ENCODE data around the gene ZBTB9.
A peak's percentile ranks its signal among the peaks of the same experiment; 100 is the strongest.

ZBTB9 gene

GRCh38 chr6:33424855-33425667 lies 29.3 kb upstream of the ZBTB9 start:
- DNase-seq (ENCODE audit: low spot score) (no peak), ATAC-seq (ENCODE audit: low read depth) (no peak)
- no peak for TF ChIP-seq CTCF (IDR thresholded peaks at IDR 0.05; ENCODE audit: poor library complexity, severe bottlenecking)
- H3K27me3 ChIP-seq (ENCODE audit: insufficient read depth, poor library complexity, severe bottlenecking): no peaks in the 10 kb centered on the region
- H3K36me3 ChIP-seq (ENCODE audit: low read depth): no peaks in the 10 kb centered on the region
- H3K4me3 ChIP-seq (ENCODE audit: severe bottlenecking): peak overlapping the region; percentile 42
- peak overlapping the region; percentile 82 for H3K27ac ChIP-seq (ENCODE audit: poor library complexity, severe bottlenecking)
- peaks cover 18% of the 10 kb centered on the region for H3K4me1 ChIP-seq (ENCODE audit: insufficient read depth, poor library complexity, severe bottlenecking)
- H3K9me3 ChIP-seq (ENCODE audit: severe bottlenecking): no peaks in the 10 kb centered on the region

- ATAC-seq (ENCODE audit: low read depth) (peak; percentile 66), DNase-seq (ENCODE audit: low spot score) (peak; percentile 91)
- peak; percentile 74 for TF ChIP-seq CTCF (IDR thresholded peaks at IDR 0.05; ENCODE audit: poor library complexity, severe bottlenecking)
- H3K36me3 ChIP-seq (ENCODE audit: low read depth): no peaks in the 10 kb centered on the region
- H3K27ac ChIP-seq (ENCODE audit: poor library complexity, severe bottlenecking): peak overlapping the region; percentile 82
- peaks cover 25% of the 10 kb centered on the region for H3K4me1 ChIP-seq (ENCODE audit: insufficient read depth, poor library complexity, severe bottlenecking)
- no peaks in the 10 kb centered on the region for H3K9me3 ChIP-seq (ENCODE audit: severe bottlenecking)
- H3K4me3 ChIP-seq (ENCODE audit: severe bottlenecking): peak overlapping the region; percentile 42
- no peaks in the 10 kb centered on the region for H3K27me3 ChIP-seq (ENCODE audit: insufficient read depth, poor library complexity, severe bottlenecking)
Measured at GRCh38 chr6:33425668-33426577, 28.5 kb upstream of the ZBTB9 start.

GRCh38 chr6:33426590-33427511 lies 27.5 kb upstream of the ZBTB9 start:
- DNase-seq (ENCODE audit: low spot score) (no peak), ATAC-seq (ENCODE audit: low read depth) (no peak)
- peak overlapping the region; percentile 82 for H3K27ac ChIP-seq (ENCODE audit: poor library complexity, severe bottlenecking)

More at GRCh38 chr6:33426590-33427511, 27.5 kb upstream of the ZBTB9 start:
- Histone ChIP-seq H3K27me3 (ENCODE audit: insufficient read depth, poor library complexity, severe bottlenecking) (no peaks in the 10 kb centered on the region), H3K4me1 (ENCODE audit: insufficient read depth, poor library complexity, severe bottlenecking) (peaks cover 30% of the 10 kb centered on the region), H3K36me3 (ENCODE audit: low read depth) (no peaks in the 10 kb centered on the region), H3K9me3 (ENCODE audit: severe bottlenecking) (no peaks in the 10 kb centered on the region), H3K4me3 (ENCODE audit: severe bottlenecking) (peak overlapping the region; percentile 69)
- TF ChIP-seq CTCF (IDR thresholded peaks at IDR 0.05; ENCODE audit: poor library complexity, severe bottlenecking): no peak
